NCI-H69 (cell line): ENCODE measurements around the gene MACROD1.

Experiments used
- DNase-seq: peaks from one replicate; lab custom pipeline; 2025; lab: John Stamatoyannopoulos, UW

The MACROD1 gene

DNA sequence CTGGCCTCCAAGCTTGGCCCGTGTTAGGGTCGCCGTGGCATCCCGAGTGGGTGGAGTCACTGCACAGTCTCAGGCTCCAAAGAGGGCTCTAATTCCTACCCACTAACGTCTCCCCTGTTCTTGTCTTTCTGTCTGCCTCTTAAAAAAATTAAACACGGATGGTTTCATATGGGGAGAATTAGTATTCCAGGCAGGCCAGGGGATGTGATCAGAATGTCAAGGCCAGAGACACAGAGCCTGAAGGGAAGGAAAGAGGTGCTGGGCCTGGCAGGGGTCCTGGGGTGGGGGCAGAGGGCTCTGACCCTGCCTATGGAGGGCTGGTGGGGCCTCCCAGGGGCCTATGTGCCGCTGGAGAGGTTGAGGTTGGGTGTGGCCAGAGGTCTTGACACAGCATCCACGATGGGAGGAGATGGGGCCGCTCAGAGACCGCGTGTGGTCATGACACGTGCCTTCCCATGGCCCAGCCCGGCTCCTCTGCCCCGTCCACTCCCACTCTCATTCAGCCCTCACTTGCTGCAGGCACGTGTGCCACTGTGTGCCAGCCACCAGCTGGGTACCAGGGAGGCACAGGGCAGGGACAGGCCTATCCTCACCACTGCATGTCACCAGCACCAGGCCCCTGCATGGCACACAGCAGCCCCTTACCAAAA lies 73.7 kb downstream of the MACROD1 start:
- DNase-seq: no peak

DNA sequence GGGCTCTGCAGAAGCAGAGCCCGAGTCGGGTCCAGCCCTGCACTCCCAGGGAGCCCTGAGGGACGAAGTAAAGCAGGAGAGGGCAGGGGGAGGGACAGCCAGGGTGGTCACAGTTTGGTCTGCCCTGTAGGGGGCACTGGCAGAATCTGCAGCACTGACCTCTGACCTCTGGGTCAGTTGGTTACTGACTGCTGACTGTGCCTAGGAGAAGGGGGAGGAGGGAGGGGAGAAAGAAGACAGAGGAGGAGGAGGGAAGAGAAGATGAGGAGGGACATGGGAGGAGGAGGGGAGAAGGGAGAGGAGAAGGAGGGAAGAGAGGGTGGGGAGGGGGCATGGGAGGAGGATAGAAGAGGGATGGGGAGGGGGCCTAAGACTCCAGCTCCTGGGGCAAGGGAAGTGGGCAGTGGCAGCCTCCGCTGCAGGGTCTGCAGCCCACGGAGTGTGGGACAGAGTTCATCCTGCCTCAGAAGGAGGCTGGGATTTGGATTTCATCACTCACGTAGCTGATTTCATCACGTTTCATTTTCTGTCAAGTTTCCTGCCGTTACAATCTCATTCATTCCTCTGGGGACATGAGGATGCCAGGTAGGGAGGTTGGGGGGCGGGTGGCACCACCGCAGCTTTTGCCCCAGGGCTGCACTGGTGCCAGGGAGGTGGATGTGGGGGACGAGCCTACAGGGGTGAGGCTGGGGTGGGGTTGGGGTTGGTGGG lies 75.0 kb downstream of the MACROD1 start:
- DNase-seq: peak; percentile 35

DNA sequence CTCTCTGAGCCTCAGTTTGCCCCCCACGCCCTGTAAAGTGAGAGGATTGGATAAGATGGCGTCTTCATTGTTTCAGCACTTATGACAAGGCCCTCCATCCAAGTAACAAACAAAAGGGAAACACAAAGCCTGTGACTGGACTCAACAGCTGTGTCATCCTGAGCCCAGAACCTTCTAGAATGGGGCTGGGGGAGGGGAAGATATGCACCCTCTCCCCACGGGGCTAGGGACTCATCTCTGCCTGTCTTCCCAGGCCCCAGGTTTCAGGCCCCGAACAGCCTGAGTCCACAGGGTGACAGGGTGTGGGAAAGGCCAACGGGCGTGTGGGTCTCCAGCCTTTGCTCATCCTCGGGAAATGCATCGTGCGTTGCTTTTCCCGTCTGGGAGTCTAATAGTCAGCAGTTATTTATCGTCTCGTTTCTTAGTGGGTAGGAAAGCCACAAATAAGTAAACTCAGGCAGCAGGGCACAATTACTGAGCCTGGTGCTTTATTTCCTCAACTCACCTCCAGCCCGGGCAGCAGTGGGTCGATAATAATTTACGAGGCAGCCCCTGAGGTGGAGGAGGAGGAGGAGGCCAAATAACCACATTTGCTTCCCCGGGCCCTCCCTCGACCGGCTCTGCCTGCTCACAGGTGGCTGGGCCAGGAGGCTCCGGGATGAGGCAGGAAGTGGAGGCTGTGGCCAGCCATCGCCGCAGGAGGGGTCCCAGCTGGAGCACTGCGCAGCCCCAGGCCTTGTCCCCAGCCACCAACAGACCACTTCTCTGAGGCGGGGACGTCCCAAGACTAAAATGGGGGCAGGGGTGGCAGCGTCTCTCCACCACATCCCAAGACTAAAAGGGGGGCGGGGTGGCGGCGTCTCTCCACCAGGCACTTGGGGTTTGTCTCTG lies 75.8 kb downstream of the MACROD1 start:
- no peak for DNase-seq

DNA sequence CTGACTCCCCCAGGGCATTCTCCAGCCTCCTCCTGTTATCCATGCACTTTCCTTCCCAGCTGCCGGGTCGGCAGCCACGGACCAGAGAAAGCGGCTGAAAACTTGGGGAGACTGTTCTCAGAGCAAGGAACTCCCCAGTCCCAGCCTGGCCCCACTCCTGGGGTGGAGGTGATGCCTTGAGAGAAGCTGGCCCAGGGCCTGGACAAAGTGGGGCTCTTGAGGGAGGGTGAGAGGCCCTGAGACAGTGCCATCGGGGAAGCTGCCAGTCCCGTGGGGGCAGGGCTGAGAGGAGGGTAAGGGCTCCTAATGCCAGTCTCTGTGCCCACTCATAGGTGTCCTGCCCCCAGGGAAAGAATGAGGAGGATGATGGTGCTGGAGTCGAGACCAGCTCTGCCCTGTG lies 76.4 kb downstream of the MACROD1 start:
- DNase-seq: no peak

DNA sequence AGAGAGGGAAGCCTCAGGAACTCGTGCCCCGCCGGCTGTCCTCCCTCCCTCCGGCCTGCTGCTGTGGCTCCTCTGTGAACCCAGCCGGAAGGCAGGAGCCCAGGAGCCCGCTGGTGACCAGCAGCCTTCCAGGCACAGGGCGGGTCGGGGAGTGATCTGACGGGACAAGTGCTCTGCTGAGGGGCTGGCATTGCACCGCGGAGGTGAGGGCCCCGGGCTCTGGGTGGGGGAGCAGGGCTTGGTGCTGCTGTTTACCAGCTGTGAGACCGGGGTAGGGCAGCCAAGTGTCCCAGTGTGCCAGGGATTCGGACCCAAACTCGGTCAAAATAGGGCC lies 76.9 kb downstream of the MACROD1 start:
- DNase-seq: no peak

DNA sequence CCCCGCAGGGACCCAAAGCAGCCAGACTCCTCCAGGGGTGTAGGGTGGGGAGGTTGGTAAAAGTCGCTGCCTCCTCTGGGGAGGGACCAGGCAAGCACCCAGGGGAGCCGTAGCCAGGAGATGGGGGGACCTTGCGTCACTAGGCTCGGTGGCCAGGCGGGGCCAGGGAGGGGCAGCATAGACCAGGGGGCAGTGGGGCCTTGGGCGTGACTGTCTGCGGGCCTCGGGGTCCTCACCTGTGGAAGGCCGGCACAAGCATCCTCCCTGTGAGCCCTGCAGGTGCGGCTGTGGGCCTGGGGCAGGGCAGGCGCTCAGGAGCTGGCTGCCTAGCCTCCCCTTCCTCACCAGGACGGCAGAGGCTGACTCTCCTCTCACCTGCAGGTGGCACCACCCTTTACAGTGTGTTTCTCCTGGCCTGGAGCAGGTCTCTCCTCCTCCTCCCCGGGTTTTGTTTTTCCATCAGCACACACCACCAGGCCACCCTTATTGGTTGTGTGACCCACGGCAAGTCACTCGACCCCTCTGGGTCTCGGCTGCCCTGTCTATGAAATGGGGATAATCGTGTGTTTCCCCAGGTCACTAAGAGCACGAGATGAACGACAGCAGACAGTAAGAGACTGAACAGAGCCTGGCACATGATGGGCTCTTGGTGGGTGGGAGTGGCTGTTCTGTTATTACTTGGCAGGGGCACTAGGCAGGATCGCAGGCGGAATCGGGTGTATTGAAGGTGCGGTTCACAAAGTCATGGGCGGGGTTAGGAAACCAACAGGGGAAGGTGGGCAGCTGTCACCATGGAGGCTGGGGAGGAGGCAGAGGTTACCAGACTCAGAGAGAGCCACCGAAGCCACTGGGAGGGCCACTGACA lies 77.5 kb downstream of the MACROD1 start:
- DNase-seq: peak; percentile 80

DNA sequence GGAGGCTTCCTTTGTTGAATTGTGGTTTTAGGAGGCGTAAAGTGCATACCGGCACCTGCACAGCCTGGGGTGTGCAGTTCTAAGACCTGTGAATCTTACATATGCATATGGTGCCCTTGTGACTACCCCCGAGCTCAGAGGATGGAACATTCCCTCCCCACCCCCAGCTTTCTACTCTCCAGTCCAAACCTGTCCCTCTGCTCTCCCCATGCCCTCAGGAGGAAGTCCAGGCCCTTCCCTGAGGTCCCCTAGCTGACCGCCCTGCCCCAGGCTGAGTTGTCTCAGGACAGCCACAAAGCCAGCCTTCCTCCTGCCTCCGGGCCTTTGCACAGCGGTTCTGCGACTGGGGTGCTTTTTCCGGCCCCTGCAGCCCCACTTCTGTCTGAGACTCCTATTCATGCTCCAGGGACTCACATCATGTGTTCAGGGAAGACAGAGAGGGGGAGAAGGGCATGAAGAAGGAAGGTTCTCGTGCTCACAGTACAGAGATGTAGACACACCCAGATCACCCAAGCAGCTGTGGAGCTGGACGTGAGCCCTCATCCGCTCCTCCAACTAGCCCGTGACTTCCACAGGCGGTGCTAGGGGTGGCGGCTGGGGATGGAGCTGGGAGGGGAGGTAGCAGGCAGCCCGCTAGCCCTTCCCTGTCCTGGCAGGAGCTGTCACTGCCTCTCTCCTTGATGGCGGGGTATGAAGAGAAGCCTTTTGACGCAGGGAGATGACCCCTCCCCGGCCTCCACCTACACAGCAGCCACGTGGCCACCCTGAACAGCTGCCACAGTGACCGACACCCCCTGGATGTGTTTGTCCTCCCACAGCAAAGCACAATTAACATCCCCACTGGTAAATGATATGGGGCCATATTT lies 79.4 kb downstream of the MACROD1 start:
- peak; percentile 95 for DNase-seq

DNA sequence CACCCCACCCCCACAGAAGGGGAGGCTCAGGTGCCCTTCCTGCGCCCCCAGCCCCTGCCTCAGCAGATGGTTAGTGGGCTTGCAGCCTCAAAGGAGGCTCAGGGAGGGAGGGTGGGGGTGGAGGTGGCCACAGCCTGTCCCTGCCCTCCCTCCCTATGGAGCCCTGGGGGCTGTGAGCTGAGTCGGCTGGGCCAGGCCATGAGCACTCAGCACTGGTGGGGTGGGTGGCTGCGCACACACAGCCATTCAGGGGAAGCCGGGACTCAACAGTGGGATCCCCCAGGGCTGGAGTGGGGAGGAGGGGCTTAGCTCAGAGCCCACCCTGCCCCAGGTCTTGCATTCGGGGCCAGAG lies 80.0 kb downstream of the MACROD1 start:
- DNase-seq: peak; percentile 61

DNA sequence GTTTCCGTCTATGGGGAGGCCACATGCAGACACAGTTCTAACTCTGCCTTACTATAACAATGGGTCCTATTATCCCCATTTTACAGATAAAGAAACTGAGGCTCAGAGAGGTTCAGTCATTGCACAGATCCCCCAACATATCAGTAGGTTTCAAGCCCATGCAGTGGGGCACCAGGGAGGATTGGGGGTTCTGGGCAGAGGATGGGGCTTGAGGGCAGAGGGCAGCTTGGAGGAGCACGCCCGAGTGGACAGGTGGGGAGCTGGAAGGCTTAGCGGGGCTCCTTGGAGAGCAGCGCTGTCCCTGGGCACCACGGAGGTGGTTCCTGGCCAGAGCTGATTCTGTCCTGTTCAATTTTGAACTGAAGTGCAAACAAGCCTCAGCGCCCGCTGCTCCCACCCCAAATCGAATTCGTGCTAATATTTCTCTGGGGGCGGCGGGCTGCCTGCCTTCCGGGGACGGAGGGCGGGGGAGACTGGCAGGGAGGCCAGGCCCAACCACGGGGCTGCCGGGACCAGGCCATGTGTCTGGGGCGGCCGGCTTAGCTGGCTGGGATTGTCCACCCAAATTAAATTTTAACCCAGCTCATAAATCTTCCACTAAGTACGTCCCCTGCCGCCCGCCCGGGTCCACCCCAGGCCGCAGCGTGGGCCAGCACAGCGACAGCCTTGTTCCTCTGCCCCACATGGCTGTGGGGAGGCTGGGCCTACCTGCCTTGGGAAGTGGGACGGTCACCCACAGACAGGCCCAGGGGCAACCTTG lies 80.8 kb downstream of the MACROD1 start:
- DNase-seq: no peak

DNA sequence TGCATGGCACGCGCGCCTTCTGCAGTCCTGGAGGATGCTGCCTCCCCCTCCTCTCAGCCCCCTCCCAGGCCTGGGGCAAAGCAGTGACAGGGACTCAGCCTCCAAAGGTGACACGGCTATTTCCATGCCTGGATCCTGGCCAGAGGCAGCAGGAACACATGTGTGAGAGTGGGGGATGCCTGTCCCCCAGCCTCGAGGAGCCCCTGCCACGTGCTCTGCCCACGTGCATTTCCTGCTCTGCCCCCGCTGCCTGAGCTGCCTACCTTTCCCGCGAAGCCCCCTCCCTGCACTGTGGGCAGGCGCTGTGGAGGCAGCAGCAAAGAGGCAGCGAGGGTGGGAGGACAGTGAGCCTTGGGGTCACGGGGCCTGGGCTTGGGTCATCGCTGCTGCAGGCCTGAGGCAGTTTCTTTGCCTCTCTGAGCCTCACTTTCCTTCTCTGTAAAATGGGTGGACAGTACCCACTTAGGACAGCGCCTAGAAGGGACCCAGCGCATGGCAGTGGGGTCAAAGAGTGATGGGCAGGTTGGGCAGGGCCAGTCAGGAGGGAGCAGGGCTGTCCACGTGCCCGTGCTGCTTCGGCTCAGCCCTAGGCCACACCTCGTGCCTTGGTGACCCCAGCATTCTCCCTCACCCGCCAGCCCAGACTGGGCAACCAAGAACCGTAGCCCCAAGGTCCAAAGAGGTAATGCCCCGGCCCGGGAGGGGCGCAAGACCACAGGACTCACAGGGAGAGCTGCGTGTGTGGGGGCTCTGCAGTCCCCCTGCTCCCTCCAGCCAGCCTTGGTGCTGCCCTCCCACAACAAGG lies 81.6 kb downstream of the MACROD1 start:
- peak; percentile 56 for DNase-seq

DNA sequence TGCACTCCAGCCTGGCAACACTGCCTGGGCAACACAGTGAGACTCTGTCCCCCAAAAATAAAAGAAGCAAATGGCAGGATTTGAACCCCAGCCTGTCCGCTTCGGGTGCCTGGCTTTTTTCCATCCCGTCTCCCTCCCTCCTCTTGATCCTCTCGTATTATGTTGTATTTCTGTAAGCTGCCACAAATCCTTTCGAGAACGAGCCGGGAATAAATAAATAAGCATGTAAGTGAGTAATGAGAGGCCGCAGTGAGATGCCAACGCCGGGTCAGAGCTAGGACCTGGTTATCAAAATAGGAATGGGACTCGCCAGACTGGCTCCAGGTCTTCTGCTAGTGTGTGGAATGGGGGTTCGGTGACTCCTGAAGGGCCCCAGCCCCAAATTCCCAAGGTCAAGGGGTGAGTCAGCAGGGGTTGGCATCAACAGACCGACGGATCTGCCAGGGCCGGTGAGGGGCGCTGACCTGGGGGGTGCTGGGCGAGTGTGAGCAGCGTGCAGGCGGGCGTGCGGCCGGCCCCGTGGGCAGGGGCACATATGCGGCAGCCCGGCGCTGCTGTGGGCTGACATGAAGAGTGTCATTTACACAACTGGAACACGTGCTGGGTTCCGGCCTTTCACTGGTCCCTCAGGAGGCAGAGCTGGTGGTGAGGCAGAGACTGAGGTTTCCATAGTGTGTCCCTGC lies 82.4 kb downstream of the MACROD1 start:
- no peak for DNase-seq

DNA sequence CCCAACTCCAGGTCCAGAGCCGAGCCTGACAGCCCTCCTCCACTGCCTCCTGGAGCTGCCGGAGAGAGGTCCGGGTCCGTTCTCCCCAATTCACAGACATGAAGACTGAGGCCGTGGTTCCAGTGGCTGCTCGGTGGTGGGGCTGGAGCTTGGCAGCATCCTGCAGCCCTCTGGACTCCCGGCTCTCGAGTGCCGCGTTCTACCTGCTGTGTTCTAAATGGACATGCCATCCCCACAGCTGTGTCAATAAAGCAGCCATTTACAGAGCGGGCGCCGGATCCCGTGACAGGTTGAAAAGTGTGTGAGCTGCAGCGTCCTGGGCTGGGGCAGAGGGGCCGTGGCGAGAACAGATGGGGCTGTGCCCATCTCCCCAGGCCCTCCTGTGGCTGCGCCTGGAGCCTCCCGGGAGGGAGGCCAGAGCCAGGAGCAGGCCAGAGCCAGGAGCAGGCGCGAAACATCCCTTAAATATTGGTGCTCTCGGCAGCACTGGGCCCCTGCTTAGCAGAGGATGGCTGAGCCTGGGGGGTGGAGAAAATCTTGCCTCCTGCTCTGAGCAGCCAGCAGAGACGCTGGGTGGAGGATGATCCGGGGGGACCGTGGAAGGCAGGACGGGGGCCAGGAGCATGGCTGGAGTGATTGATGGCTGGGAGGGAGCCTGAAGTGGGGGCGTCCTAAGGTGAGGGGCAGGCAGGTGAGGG lies 84.0 kb downstream of the MACROD1 start:
- peak; percentile 99 for DNase-seq

DNA sequence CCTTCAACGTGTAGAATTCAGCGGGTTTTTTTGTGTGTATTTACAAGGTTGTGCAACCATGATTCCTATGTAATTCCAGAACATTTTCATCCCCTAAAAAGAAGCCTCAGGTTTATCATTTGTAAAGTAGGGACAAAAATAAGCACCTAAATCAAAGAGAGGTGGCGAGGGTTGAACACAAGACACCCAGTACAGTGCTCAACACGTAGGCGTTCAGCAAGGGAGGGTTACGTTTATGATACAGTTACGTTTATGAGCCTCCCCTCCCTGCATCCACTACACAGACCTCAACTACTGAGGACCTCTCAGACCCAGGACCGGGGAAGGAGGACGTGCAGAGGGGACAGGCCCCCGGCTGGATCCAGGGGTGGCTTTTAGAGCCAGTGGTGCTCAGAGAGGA lies 85.5 kb downstream of the MACROD1 start:
- no peak for DNase-seq

DNA sequence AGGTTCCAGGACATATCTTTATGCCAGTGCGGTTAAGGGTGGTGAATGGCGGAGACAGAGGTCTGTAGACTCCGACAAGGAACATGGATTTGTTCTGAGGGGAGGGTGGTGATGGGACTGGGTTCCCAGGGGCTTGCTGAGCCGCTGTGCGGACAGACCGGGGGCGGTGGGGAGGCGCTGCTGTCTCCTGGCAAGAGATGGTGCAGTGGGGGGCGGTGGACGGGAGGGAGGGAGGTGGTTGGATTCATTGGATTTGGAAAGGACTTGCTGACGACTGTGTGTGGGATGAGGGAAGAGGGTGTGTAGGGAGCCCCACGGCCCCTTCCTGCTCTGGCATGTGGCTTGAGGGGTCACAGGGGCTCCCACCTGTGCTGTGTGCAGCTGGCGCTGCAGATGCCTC lies 87.0 kb downstream of the MACROD1 start:
- DNase-seq: no peak

DNA sequence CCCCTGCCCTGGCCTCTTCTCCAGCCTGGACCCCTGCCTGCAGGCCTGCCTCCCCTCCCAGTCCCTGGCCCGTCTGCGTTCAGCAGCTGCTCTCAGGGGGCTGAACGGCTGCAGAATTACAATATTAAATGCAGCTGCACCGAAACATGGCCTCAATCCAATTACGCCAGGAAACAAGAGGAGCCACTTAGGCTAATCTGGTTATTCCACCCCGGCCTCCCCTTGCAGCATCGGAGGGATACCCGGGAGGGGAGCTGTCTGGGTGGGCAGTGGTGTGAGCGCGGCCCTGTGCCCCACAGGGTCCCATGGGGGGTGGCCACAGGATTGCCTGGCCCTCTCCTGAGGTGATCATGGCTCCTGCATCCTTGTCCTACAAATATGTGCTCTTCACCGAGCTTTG lies 87.6 kb downstream of the MACROD1 start:
- DNase-seq: peak; percentile 71

DNA sequence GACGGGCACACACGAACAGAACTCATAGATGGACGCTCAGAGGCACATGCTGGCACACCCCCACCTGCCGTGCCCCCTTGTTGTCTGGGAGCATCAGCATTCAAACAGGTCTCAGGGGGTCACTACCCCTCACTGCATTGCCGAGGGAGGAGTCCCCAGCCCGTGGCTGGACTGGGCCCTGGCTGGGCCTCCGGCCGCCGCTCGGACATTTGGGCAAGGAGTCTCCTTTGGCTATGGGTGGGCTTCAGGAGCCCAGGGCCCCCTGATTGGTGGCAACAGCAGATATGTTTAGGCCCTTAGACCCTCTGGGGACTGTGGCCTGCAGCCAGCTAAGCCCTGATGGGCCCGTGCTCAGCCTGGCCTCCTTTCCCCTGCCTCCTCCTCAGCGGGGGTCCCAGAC lies 88.3 kb downstream of the MACROD1 start:
- no peak for DNase-seq

DNA sequence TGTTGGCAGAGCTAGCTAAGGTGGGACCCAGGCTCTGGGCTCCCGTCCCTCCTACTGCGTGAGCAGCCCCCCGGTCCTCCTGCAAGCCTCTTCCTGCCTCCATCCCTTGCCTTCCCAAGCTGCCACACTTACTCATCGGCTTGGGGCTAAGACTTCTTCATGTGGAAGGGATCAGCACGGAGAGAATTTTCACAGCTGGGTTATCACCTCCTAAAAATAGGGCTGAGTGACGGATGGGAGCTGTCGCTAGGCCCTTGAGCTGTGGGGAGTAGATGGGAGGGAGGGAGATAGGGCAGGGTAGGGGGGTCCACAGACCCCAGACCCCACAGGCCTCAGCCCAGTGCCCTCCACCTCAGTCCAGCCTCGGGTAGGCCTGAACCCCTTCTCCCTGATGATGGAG lies 89.2 kb downstream of the MACROD1 start:
- no peak for DNase-seq

DNA sequence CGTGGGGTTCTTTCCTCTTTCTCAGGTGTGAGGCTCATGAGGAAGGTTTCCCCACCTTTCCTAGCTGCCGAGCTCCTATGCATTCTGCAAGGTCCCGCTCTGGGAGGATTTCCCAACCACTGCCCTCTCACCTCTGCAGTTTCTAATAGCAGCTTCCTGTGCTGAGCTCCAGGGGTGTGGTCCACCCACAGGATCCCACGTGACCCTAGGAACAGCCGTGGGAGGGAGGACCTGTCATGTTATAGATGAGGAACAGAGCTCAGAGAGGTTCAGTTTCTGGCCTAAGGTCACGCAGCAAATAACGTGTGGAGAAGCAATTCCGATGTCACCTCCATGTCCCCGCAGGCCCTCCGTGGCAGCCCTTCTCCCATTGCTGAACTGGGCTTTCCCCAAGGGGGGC lies 91.7 kb downstream of the MACROD1 start:
- no peak for DNase-seq
